Stimulated activated CD4-positive, alpha-beta T cell treated with anti-CD3 and anti-CD28 coated beads, Interleukin-2, amount 100 ng/mL, for 4 hours (primary cell): ENCODE measurements around the gene ANKRD33B.
"Not testable (repeated sequence)": the region's sequence is repeated elsewhere in the genome, so short reads cannot be mapped to it uniquely, and the experiment has no call there.

ENCODE experiments used
- DNase-seq: peaks from one replicate; pipeline ENCODE4 v3.0.0-alpha.2; 2020; ENCODE audit warnings: low read depth

ANKRD33B gene

DNA sequence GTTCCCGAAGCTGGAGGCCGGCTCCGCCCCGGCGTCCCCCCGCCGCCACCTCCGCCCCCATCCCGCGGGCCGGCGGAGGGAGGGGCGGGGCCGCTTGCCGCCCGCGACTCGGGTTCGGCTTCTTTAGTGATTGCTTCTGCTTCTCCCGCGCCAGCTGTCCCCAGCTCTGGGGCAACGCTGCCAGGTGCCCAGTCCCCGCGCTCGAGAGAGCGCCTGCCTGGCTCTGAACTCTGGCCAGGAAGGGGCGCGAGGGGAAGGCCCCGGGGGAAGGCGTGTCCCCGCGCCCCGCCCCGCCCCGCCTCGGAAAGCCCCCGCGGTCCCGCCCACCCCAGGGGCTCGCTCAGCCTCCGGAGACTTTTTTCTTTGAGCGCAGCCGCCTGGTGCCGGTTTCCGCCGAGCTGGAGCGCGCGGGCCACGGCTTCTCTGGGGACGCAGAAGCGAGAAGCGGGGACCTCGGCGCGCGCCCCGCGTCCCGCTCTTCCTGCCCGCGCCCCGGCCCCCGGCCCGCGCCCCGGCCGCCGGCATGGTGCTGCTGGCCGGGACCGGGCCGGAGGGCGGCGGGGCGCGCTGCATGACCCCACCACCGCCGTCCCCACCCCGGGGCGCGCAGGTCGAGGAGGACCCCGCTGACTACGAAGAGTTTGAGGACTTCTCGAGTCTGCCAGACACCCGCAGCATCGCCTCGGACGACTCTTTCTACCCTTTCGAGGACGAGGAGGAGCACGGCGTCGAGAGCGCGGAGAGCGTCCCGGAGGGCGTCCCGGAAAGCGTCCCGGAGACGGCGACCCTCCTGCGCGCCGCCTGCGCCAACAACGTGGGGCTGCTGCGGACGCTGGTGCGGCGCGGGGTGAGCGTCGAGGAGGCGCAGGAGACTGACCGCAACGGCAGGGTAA, at the start of gene ANKRD33B:
Gene ANKRD33B (plus strand): TSS at position 126 of the 893 bp plus-strand sequence. CDS start 398 bp downstream, at position 524.
- peak; percentile 74 for DNase-seq

DNA sequence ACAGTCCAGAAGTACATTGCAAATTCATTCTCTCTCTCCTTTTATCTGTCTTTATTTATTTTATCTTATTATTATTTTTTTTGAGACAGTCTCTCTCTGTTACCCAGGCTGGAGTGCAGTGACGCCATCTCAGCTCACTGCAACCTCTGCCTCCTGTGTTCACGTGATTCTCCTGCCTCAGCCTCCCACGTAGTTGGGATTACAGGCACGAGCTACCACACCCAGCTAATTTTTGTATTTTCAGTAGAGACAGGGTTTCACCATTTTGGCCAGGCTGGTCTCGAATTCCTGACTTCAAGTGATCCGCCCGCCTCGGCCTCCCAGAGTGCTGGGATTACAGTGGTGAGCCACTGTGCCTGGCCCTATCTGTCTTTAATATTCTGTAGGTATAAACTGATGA, 49.3 kb upstream of the ANKRD33B start:
- not testable (repeated sequence) for DNase-seq

DNA sequence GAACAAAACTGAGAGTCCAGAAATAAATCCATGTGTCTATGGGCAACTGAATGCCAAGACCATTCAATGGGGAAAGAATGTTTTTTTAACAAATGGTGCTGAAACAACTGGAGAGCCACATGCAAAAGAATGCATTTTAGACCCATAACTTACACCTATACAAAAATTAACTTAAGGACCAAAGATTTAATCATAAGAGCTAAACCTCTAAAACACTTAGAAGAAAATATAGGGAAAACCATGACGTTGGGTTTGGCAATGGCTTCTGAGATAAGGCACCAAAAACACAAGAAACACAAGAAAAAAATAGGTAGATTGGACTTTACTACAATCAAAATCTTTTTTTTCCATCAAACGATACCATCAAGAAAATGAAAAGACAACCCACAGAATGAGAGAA, 48.4 kb upstream of the ANKRD33B start:
- no peak for DNase-seq

DNA sequence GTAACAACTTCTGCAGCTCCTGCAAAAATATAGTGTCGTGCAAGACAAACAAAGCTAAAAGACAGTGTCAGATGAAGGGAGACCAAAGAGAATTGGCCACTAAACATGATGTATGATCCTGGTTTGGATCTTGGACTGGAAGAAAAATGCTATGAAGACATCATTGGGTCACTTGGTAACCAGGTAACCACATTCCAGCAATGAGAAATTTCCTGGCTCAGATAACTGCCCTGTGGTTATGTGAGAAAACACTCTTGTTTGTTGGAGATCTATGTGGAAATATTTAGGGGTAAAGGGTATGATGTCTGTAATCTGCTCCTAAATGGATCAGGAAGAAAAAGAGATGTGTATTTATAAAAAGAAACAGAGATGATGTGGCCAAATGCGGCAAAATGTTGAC, 45.5 kb upstream of the ANKRD33B start:
- no peak for DNase-seq

DNA sequence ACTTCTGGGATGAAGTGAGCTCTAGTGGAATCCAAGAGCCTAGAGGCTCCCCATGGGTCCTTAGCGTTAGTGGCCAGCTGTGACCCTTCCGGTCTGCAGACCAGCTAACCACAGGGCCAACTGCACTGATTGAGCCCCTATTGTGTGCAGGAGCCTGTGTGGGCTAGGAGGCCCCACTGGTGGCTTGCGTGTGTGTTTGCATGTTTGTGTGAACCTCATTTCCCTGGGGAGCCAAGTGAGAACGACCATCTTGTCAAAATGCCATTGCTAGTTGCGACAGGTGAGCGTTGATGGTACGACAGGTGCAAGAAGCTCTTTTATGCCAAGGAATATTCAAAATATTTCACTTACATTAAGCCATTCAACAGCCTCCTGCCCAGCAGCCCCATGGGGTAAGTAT, 44.1 kb upstream of the ANKRD33B start:
- no peak for DNase-seq

DNA sequence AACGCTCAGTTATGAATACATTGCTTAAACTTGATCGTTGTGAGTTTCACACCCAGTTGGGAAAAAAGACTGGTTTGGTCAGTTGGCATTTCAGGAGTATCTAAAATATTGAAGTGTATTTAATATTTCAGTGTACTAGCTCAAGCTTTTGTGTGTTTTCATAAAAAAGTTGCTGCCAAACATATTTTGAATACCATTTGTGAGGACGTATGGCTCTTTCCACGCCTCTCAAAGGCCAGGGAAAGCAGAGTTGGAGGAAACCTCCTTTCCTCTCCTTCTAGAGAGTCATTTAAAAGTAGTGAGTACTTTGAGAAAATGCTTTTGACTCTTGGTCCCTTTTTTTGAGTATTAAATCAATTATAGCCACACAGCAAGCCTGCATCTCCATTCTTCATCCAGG, 43.2 kb upstream of the ANKRD33B start:
- no peak for DNase-seq

DNA sequence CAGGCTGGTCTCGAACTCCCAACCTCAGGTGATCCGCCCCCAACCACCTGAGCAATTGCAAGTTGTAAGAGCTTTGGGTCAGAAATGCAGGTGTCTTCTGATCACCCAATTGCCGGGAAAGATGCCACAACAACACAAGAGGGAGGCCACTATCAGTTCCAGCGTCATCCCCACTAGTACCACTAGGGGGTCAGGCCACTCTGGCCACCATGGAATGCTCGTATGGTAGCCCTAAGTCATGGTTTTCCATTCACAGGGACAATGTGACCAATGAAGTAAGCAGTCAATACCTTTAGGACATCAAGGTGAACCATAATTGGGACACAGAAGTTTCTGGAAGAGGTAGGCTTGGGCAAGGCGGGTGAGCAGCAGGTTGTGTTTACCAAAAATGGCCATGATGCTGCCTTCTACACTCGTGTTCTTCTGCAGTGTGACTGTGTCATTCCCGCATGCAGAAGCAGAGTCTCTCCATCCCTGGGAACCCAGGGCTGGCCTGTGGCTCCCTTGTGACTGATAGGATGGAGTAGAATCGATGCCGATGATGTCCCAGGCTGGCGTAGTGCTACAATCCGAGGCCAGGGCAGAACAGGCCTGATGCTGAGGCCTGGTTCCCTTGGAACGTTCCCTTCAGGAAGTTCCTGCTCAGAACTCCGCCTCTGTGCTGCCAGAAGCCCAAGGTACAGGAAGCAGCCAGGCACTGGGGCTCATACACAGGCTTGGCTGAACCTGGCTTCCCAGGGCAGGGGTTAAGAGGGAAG, 42.2 kb upstream of the ANKRD33B start:
- DNase-seq: no peak

DNA sequence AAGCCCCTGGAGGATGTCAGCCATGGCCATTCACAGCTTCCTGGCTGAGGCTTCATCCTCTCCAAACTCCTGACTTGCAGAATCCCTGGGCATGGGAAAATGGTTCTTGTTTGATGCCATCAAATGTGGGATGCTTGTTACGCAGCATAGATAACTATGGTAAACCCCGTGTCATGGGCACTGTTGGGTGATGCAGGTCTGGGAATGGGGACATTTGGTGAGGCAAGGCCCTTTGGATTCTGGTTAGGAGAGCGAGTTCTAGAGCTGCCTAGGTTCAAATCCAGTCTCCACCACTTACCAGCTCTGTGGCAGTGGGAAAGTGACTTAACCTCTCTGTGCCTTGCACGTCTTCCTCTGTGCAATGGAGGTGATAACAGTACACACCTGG, 41.7 kb upstream of the ANKRD33B start:
- no peak for DNase-seq

DNA sequence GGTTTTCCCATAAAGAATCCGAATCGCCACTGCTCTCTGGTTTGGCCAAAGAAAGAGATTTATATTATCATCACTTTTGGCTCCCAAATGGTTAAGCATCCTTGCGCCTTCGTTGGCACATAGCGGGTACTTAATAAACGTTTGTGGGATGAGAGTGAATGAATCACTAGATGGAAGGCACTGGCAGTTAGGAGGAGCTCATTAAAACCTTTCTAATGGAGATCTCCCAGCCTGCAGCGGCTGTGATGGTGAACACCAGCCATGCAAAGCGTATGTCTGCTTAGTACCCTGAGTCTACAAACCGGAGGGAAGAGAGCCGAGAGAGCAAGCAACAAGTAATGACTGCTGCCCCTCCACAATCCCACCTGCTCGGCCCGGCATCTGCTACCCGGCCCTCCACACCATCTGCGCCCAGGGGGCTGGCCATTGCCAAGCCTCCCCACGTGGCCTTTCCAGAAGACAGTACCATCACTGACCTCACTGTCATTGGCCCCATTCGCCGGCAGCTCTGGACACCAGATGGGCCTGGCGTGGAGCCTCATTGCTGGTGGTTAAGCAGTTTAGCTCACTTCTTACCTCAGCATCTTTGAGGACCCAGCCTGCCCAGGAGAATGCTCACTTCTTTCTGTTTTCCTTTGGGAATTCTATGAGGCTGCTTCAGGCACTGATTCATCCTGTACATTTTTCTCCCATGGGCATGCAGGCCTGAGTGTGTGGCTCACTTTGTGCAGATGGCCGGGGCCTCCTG, 39.3 kb upstream of the ANKRD33B start:
- no peak for DNase-seq

DNA sequence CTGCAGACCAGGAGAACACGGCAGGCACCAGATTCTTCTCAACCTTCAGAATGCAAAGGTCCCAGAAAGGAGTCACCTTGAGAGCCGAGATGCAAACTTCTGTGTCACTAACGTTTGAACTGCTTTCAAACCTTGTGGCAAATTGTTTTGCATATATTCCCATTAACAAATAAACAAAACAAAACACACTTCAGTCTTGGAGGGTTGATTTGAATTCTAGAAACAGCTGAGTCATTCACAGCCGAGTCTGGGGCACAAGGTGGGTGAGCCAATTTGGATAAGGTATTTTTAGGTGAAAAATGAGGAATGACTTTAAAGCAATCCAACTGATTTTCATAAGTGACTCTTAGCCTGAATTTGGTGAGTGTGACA, 38.8 kb upstream of the ANKRD33B start:
- no peak for DNase-seq

DNA sequence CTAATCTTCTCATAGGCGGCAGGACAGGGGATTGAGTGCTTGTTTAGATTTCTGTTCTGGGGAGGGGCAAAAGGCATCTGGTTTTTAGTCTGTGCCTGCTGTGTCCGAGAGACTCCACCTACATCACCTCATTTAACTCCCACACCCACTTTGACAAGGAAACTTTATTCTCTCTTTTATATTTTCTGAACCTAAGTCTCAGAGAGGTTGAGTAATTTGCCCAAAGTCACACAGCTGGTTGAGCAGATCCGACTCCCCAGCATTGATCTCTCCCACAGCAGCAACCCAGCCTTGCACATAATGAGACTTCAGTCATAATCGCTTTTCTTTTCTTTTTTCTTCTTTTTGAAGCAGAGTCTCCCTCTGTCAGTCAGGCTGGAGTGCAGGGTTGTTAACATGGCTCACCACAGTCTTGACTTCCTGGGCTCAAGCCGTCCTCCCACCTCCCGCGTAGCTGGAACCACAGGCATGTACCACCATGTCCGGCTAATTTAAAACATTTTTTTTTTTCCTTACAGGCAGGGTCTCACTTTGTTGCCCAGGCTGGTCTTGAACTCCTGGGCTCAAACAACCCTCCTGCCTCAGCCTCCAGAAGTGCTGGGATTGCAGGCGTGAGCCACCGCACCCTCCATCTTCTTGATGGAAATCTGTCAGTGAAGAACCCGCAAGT, 36.5 kb upstream of the ANKRD33B start:
- no peak for DNase-seq

DNA sequence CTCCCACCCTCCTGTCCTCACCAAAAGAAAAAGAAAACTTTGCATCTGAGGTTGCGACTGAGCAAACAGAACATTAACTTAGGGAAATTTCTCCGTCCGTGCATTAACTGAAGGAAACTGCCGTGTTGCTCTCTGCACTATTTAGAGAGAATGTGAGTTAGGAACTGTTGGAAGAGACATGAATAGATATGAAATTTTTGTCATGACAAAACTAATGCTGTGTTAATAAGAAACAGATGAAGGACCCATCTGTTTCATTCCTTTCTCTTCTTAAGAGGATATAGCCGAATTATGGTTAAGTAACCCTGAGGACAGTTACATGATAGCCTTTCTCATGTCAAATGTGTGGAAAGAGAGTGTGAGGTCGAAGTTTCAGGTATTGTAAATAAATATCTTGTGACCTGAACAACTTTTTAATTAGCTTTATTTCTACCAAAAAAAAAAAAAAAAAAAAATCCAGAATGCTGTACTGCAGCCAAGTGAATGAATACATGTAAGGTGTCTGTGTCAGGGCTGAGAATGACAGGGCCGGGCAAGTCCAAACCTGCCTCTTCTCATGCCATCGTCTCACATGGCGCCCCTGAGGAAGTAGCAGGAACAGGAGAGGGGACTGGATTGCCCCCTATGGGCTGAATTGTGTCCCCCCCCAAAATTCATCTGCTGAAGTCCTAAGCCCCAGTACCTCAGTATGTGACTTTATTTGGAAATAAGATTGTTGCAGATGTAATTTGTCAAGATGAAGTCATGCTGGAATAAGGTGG, 35.6 kb upstream of the ANKRD33B start:
- no peak for DNase-seq

DNA sequence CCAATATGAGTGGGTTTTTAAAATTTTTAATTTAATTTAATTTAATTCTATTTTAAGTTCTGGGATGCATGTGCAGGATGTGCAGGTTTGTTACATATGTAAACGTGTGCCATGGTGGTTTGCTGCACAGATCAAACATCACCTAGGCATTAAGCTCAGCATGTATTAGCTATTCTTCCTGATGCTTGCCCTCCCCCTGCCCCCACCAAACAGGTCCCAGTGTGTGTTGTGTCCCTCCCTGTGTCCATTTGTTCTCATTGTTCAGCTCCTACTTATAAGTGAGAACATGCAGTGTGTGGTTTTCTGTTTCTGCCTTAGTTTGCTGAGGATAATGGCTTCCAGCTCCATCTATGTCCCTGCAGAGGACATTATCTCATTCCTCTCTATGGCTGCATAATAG, 35.0 kb upstream of the ANKRD33B start:
- DNase-seq: no peak

DNA sequence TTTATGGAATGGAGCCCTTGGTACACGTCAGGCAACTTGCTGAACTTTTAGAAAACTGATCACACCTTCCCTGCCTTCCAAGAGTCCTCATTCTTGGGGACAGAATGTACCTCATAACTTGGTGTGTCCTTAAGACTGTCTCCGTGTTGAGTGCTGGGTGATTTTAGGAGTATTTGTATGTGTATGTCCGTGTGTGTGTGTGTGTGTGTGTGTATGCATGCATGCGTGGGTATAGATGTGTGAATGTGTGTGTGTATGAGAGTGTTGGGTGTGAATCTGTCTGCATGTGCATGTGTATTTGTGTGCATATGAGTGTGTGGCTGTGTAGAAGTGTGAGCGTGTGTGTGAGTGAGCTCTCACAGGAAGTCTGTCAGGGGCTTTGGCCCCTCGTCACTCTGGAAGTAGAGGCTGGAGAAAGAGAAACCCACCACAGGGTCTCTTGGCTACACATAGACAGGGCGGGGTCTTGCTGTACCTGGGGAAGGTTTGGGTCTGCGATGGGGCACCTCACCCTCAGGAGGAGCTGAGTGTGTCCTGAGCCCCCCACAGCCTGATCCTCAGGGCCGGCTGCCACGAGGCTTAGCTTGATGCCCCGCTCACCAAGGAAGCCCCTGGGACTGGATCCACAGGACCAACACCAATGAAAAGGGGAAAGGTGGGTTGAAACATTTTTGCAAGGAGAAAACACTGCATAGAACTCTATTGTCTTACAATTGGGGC, 33.1 kb upstream of the ANKRD33B start:
- DNase-seq: no peak

DNA sequence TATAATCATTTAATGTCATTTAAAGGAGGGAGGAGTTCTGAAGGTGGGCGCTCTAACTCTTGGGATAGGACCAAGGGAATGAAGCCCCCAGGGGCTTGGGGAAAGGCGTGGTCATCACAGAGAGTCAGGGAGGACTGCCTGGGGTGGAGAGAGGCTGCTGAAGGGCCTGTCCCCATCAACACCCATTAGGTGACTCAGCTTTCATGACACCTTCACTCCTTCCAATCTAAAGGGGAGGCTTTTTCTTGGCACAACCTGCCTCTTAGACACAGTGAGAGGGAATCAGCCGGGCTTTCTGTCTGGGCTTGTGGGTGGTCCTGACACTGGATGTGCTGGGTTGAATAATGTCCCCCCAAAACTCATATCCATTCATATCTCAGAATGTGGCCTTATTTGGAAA, 31.4 kb upstream of the ANKRD33B start:
- no peak for DNase-seq

DNA sequence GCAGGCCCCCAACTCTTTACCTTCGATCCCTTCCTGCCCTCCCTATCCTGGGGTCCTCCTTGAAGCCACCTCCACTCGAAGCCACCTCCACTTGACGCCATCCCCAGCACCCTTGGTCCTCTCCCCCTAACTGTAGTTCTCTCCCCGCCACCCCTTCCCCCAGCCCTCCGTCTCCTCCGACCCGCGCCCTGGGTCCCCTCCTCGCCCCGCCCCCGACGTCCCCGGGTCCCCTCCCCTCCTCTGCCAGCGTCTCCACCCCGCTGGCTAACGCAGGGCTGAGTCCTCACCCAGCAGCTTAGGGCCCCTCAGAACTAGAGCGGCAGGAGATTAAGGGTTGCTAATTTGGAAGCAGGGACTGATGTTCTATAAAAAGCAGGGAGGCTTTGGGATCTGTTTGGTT, 30.6 kb upstream of the ANKRD33B start:
- DNase-seq: no peak

DNA sequence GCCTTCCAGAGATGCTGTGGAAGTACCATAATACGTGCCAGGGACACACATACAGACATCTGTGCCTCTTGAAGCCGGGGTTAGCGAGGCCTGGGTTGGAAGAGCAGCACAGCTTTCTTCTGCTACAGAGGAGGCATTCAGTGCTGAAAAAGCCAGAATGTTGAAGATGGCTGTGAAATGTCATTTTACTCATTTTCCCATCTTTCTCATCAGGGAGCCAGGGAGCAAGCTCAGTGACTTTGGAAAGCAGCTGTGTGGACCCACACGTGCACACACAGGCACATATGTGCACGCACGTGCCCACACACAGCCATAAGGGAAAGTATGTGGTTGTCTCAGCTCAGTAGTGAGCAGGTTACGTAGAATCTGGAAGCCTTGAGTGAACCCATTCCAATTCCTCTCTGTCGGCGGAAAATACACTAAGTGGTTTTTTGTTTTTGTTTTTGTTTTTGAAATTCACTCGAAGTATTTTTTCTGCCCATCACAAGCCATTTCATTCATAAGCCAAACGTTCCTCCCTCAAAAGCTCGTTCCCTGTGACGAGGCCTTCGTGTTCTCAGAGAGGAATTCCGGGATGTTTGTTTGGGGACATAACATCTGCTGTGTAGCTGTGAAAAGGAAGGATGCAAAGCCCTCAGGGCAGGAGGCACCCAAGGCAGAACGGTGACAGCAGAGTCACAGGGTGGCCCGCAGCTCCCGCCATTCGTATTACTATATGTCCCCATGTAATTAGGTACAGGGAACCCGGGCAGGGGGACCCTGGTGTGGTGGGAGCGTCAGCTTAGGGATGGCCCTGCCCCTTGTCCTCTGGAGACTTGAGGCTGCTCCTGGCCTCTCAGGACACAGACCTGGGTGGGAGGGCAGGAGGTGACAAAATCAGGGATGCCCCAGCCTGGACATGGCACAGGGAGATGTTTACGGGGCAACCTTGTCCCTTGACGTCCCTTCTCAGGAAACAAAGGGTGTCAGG, 29.0 kb upstream of the ANKRD33B start:
- DNase-seq: no peak

DNA sequence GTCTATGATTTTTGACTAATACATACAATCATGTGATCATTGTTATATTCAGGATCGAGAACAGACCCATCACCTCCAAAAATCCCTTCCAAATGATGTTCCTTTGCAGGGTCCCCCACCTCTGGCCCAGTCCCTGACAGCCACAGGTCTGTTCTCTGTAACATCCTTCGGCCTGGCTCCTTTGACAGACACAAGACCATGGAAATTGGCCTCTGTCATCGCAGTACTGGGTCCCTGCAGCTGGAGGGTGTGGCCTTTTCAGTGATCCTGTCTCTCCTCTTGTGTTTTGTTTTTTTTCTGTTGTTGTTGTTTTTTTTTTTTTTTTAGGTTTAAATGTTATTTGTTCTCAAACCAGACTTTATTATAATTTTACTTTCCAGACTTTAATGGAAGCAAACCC, 27.4 kb upstream of the ANKRD33B start:
- no peak for DNase-seq

DNA sequence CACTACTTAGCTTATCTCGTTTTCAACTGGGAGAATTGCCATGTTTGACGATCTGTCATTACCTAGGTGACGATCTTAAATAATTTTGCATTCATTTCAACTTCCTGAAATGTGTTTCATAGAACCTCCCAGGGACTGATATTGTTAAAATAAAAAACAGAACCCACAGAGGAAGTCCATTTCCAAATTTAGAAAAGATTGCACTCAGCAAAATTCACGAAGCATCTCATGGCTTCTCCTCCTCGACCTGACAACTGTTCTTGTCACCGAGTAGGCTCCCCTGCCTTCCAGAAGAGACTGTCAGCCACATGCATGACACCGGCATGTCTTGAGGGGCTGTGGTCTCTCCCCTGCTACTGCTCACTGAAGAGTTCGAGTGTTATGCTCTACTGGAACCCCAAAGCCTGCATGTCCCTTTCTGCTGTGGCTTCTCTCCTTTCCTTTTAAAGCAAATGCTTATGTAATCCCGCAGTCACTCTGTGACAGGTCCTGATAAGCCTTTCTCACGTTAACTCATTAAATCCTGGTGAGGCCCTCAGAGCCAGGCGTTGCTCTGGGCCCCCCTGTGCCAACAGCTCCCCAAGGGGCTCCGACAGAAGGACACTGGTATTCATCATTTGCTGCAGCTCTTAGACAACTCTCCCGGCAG, 26.8 kb upstream of the ANKRD33B start:
- DNase-seq: no peak
